Trophoblast cell (in vitro differentiated cells and primary cell): ENCODE data around the gene UQCRC1.
A peak's percentile ranks its signal among the peaks of the same experiment; 100 is the strongest.

ENCODE experiments used
- DNase-seq, 2 donors: peaks; one replicate each; pipeline ENCODE4 v3.0.0-alpha.2; 2016
- H2AFZ ChIP-seq: 2 replicates; pipeline ENCODE4 v1.6.1; 2013; ENCODE audit warnings: low read length, moderate library complexity, mild to moderate bottlenecking; ENCODE audit not compliant: insufficient read depth, poor library complexity
- H2AK5ac ChIP-seq: 2 replicates; pipeline ENCODE4 v1.6.1; 2013; ENCODE audit warnings: mild to moderate bottlenecking, low read length
- H2BK120ac ChIP-seq: 2 replicates; pipeline ENCODE4 v1.6.1; 2013; ENCODE audit warnings: low read length, mild to moderate bottlenecking, moderate library complexity; ENCODE audit not compliant: insufficient read depth, poor library complexity
- H2BK12ac ChIP-seq: 2 replicates; pipeline ENCODE4 v1.6.1; 2013; ENCODE audit warnings: mild to moderate bottlenecking, low read length, moderate library complexity
- H2BK5ac ChIP-seq: 2 replicates; pipeline ENCODE4 v1.6.1; 2013; ENCODE audit warnings: low read length, low read depth, moderate library complexity, mild to moderate bottlenecking; ENCODE audit not compliant: poor library complexity
- H3K14ac ChIP-seq: 2 replicates; pipeline ENCODE4 v1.6.1; 2013; ENCODE audit warnings: mild to moderate bottlenecking, low read length
- H3K18ac ChIP-seq: 2 replicates; pipeline ENCODE4 v1.6.1; 2013; ENCODE audit warnings: mild to moderate bottlenecking, low read length
- H3K23ac ChIP-seq: 2 replicates; pipeline ENCODE4 v1.6.1; 2013; ENCODE audit warnings: low read length
- H3K27ac ChIP-seq: 2 replicates; pipeline ENCODE4 v1.5.1; 2013; ENCODE audit warnings: low read depth, mild to moderate bottlenecking, inconsistent platforms, low read length, moderate library complexity
- H3K27me3 ChIP-seq: 2 replicates; pipeline ENCODE4 v1.6.1; 2013; ENCODE audit warnings: inconsistent platforms, mild to moderate bottlenecking, low read length, moderate library complexity; ENCODE audit not compliant: insufficient read depth
- H3K36me3 ChIP-seq, 2 experiments: 1 replicate in 1 of 2; 2 replicates in 1 of 2; pipeline ENCODE4 v1.6.1; 2013; ENCODE audit warnings: low read length in 2 of 2, mild to moderate bottlenecking in 2 of 2, moderate library complexity in 1 of 2; ENCODE audit not compliant: insufficient read depth in 2 of 2, control insufficient read depth in 1 of 2
- H3K4ac ChIP-seq: 2 replicates; pipeline ENCODE4 v1.6.1; 2013; ENCODE audit warnings: low read depth, mild to moderate bottlenecking, low read length, moderate library complexity
- H3K4me1 ChIP-seq, 2 experiments: 1 replicate in 1 of 2; 2 replicates in 1 of 2; pipeline ENCODE4 v1.6.1; 2013; ENCODE audit warnings: low read length in 2 of 2, mild to moderate bottlenecking in 2 of 2, moderate library complexity in 1 of 2; ENCODE audit not compliant: insufficient read depth in 2 of 2, control insufficient read depth in 1 of 2
- H3K4me2 ChIP-seq: 2 replicates; pipeline ENCODE4 v1.6.1; 2013; ENCODE audit warnings: inconsistent platforms, mild to moderate bottlenecking, low read length, moderate library complexity
- H3K4me3 ChIP-seq: 2 replicates; pipeline ENCODE4 v1.5.1; 2013; ENCODE audit warnings: mild to moderate bottlenecking, low read depth, low read length, inconsistent platforms
- H3K79me1 ChIP-seq: one replicate; pipeline ENCODE4 v1.6.1; 2013; ENCODE audit warnings: low read length
- H3K79me2 ChIP-seq: 2 replicates; pipeline ENCODE4 v1.6.1; 2013; ENCODE audit warnings: low read length, mild to moderate bottlenecking; ENCODE audit not compliant: control insufficient read depth, insufficient read depth, poor library complexity
- H3K9ac ChIP-seq: 2 replicates; pipeline ENCODE4 v1.6.1; 2013; ENCODE audit warnings: mild to moderate bottlenecking, low read length
- H3K9me3 ChIP-seq: 2 replicates; pipeline ENCODE4 v1.6.1; 2013; ENCODE audit warnings: low read depth, mild to moderate bottlenecking, control low read depth, inconsistent platforms, low read length; ENCODE audit not compliant: insufficient read depth
- H4K12ac ChIP-seq: 2 replicates; pipeline ENCODE4 v1.6.1; 2013; ENCODE audit warnings: low read depth, mild to moderate bottlenecking, low read length, moderate library complexity
- H4K8ac ChIP-seq: 2 replicates; pipeline ENCODE4 v1.6.1; 2013; ENCODE audit warnings: low read depth, mild to moderate bottlenecking, low read length, moderate library complexity
- H4K91ac ChIP-seq: one replicate; pipeline ENCODE4 v1.6.1; 2013; ENCODE audit warnings: low read depth, mild to moderate bottlenecking, low read length, moderate library complexity
- WGBS: extraction: QIAGEN DNeasy Blood & Tissue Kit; methylation state at CpG from one replicate; pipeline ENCODE4 v1.1.7; 2013; ENCODE audit warnings: missing lambda C conversion rate; ENCODE audit not compliant: insufficient read length, insufficient coverage; ENCODE audit errors: extremely low coverage; 5-methylcytosine and 5-hydroxymethylcytosine counted together

UQCRC1 gene

DNA sequence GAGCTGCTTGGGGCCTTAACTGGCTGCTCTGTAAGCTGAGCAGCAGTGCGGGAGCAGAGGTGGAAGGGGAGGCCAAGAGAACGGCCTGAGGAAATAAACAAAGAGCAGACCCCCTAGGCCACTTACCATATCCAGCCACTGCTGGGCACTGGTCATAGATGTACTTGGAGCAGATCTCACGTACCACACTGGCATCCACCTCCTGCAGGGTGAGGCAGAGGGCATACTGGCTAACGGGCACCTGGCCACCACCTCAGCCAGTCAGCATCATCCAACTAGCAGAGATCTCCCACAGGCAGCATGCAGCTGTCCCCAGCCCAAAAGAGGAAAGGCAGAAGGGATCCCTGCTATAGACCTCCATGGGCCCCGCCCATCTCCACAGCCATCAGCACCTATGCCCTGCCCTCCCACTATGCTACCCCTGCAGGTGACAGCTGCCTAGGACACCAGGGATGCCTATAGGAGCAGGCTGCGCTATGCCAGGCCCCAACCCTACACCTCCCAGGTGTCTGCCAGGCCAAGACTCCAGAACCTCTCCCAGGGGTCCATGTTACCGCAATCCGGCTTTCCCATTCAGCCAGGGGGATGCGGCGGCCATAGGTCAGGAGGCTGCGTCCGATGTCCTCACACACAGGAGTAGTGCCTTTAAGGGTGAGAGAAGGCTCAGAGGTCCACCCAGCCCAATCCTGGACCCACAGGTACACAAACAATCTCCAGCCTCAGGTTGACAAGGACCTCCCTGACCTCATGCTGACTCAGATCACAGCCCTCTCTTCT, 9.7 kb downstream of the UQCRC1 start:
- peaks cover 36% of the 10 kb centered on the region for H3K79me1 ChIP-seq
- no CpG with 5 or more reads among the region's 12 CpGs for WGBS
- no peak overlapping the region for H2AK5ac ChIP-seq
- no peaks in the 10 kb centered on the region for H3K27me3 ChIP-seq
- H3K79me2 ChIP-seq, result peaks cover 14% of the 10 kb centered on the region
- peak overlapping the region; percentile 50 for H2BK120ac ChIP-seq
- no peaks in the 10 kb centered on the region for H3K9me3 ChIP-seq
- no peak overlapping the region for H3K23ac ChIP-seq
- no peak for DNase-seq
- no peak overlapping the region for H3K4me3 ChIP-seq
- H4K12ac ChIP-seq, result no peak overlapping the region
- no peak overlapping the region for H4K8ac ChIP-seq
- H3K14ac ChIP-seq, result peak overlapping the region; percentile 4
- H3K27ac ChIP-seq, result peak overlapping the region; percentile 91
- no peak overlapping the region for H2BK12ac ChIP-seq
- H4K91ac ChIP-seq, result peak overlapping the region; percentile 78
- no peak overlapping the region for H3K9ac ChIP-seq
- no peak overlapping the region for H3K4me2 ChIP-seq
- no peak overlapping the region for H3K4ac ChIP-seq
- H3K18ac ChIP-seq, result no peak overlapping the region
- no peak overlapping the region for H2AFZ ChIP-seq
- H3K36me3 ChIP-seq, result peaks cover 67 to 72% of the 10 kb centered on the region in 2 experiments
- peaks cover 47 to 49% of the 10 kb centered on the region in 2 experiments for H3K4me1 ChIP-seq
- H2BK5ac ChIP-seq, result peak overlapping the region; percentile 32

- peak overlapping the region; percentile 4 for H3K14ac ChIP-seq
- H3K4ac ChIP-seq, result no peak overlapping the region
- no peak for DNase-seq
- WGBS, result no CpG with 5 or more reads among the region's 11 CpGs
- H2BK120ac ChIP-seq, result peak overlapping the region; percentile 50
- H2AFZ ChIP-seq, result no peak overlapping the region
- no peak overlapping the region for H3K4me2 ChIP-seq
- H2AK5ac ChIP-seq, result peak overlapping the region; percentile 16
- peaks cover 52 to 55% of the 10 kb centered on the region in 2 experiments for H3K4me1 ChIP-seq
- peaks cover 42% of the 10 kb centered on the region for H3K79me1 ChIP-seq
- H2BK12ac ChIP-seq, result peak overlapping the region; percentile 34
- H3K36me3 ChIP-seq, result peaks cover 61 to 66% of the 10 kb centered on the region in 2 experiments
- peak overlapping the region; percentile 3 for H3K18ac ChIP-seq
- H2BK5ac ChIP-seq, result peak overlapping the region; percentile 32
- H4K91ac ChIP-seq, result peak overlapping the region; percentile 78
- H3K27me3 ChIP-seq, result no peaks in the 10 kb centered on the region
- peak overlapping the region; percentile 91 for H3K27ac ChIP-seq
- no peaks in the 10 kb centered on the region for H3K9me3 ChIP-seq
- no peak overlapping the region for H4K8ac ChIP-seq
- H3K23ac ChIP-seq, result no peak overlapping the region
- H4K12ac ChIP-seq, result no peak overlapping the region
- H3K9ac ChIP-seq, result no peak overlapping the region
- no peak overlapping the region for H3K4me3 ChIP-seq
- H3K79me2 ChIP-seq, result peaks cover 14% of the 10 kb centered on the region
These were observed 10.4 kb downstream of the UQCRC1 start for GRCh38 chr3:48599077-48599501.

DNA sequence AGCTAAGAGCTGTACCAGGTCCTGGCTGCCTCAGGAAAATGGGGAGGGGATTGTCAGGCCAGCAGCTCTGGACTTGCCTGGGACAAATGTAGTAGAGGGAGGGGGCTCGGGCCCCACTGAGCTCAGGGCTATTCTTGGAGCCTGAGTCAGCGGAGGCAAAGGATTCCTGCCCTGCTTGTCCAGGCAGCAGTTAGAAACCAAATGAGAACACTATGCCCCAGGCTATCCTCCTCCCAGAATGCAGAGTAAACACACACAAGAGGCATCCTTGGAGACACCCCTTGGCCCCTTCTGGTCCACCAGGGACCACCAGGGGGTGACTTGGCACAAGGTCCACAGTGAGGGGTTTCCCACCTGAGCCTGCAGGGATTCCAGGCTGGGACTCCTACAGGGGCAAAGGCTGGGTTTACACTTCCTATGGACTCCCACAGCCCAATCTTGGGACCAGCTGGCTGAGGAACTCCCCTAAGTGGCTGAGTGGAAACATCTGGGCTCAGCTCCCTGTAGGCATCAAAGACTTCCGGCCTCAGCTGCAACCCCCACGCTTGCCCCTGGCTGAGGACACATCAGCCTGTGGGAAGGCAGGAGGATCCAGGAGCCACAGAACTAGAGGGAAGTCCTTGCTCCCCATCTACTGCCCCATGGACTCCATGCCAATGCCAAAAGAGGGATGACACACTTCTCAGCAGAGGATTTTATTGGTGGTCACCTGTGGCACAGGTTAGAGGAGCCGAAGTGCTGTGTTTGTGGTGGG, 10.9 kb downstream of the UQCRC1 start:
- no CpG with 5 or more reads among the region's 5 CpGs for WGBS
- Histone ChIP-seq H2BK120ac (peak overlapping the region; percentile 88), H3K4ac (no peak overlapping the region), H3K4me1 (peaks cover 52 to 55% of the 10 kb centered on the region in 2 experiments), H3K27me3 (no peaks in the 10 kb centered on the region), H4K12ac (no peak overlapping the region), H3K9me3 (no peaks in the 10 kb centered on the region), H2BK5ac (peak overlapping the region; percentile 87), H3K4me3 (no peak overlapping the region), H3K18ac (peak overlapping the region; percentile 83), H3K27ac (peak overlapping the region; percentile 93), H2AK5ac (peak overlapping the region; percentile 16), H4K91ac (peak overlapping the region; percentile 79), H2BK12ac (peak overlapping the region; percentile 34), H3K23ac (no peak overlapping the region), H3K79me2 (peaks cover 14% of the 10 kb centered on the region), H3K79me1 (peaks cover 42% of the 10 kb centered on the region), H3K9ac (no peak overlapping the region), H3K14ac (peak overlapping the region; percentile 86), H4K8ac (peak overlapping the region; percentile 17), H2AFZ (no peak overlapping the region), H3K36me3 (peaks cover 55 to 61% of the 10 kb centered on the region in 2 experiments), H3K4me2 (peak overlapping the region; percentile 35)
- peak; percentile 82 to 91 for DNase-seq

- Histone ChIP-seq H4K91ac (peak overlapping the region; percentile 79), H3K23ac (no peak overlapping the region), H3K4me1 (peaks cover 52 to 55% of the 10 kb centered on the region in 2 experiments), H3K14ac (peak overlapping the region; percentile 86), H3K4me3 (no peak overlapping the region), H2BK120ac (peak overlapping the region; percentile 88), H3K79me1 (peaks cover 42% of the 10 kb centered on the region), H3K4me2 (no peak overlapping the region), H3K79me2 (peaks cover 14% of the 10 kb centered on the region), H3K9ac (no peak overlapping the region), H4K8ac (peak overlapping the region; percentile 71), H4K12ac (peak overlapping the region; percentile 45), H3K27me3 (no peaks in the 10 kb centered on the region), H3K36me3 (peaks cover 48 to 50% of the 10 kb centered on the region in 2 experiments), H3K4ac (peak overlapping the region; percentile 46), H3K9me3 (no peaks in the 10 kb centered on the region), H2AK5ac (peak overlapping the region; percentile 91), H2BK12ac (peak overlapping the region; percentile 84), H3K18ac (peak overlapping the region; percentile 83), H2BK5ac (peak overlapping the region; percentile 87), H2AFZ (peak overlapping the region; percentile 33), H3K27ac (peak overlapping the region; percentile 93)
- DNase-seq, result peak in 1 of 2 donors; percentile 32
- no CpG with 5 or more reads among the region's 6 CpGs for WGBS
These were observed 12.0 kb downstream of the UQCRC1 start for GRCh38 chr3:48597408-48597800.
